ENCODE results near the gene PCNP. TPM values are rescaled to one million over a fixed set of nuclear protein-coding genes. Genes with fewer than 3 reads are reported as not detected.

PCNP gene
- total RNA-seq, 2 donors from 2014 or later: 59.2 to 92.9 TPM

DNA sequence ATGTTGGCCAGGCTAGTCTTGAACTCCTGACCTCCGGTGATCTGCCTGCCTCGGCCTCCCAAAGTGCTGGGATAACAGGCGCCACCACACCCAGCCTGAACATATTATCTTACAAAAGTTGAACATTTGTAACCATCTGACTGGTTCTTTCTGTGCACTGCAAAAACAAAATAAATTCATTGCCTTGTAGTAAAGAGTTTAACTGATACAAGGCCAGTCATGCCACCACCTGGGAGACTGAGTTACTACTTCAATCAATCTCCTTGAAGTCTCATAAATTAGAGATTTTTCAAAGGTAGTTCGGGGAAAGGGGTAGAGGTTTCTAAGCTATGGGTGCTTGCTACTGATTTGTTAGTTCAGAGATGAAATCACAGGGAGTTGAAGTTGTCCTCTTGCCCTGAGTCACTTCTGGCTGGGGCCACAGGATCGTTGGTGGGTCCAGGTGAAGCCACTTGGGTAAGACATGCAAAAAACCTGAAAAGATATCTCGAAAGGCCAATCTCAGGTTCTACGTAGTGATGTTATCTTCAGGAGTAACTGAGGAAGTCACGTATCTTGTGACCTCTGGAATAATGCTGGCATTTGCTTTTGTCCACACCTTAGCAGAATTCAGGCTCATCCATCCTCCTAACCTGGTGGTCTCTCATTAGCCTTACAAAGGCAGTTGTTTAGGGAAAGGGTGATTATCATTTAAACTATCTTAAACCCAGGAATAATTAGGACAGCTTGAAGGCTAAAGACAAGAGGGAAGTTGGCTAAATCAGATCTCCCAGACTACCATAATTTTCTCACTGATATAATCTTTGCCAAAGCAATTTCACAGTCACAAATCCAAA, 69.2 kb downstream of the PCNP start:
- intact Hi-C loops (cut with DNase I): no loop called here
- Histone ChIP-seq H3K4me1 (replicated peaks) (no peaks in the 10 kb centered on the region), H3K36me3 (no peaks in the 10 kb centered on the region), H3K4me3 (no peak overlapping the region), H3K27me3 (replicated peaks; ENCODE audit: insufficient read depth) (no peaks in the 10 kb centered on the region), H3K27ac (no peak overlapping the region), H3K9me3 (no peaks in the 10 kb centered on the region)
- DNase-seq (ENCODE audit: low spot score): no peak
- 91% methylated on average over 8 of the region's 8 CpGs for WGBS
- TF ChIP-seq, protein P1, sequence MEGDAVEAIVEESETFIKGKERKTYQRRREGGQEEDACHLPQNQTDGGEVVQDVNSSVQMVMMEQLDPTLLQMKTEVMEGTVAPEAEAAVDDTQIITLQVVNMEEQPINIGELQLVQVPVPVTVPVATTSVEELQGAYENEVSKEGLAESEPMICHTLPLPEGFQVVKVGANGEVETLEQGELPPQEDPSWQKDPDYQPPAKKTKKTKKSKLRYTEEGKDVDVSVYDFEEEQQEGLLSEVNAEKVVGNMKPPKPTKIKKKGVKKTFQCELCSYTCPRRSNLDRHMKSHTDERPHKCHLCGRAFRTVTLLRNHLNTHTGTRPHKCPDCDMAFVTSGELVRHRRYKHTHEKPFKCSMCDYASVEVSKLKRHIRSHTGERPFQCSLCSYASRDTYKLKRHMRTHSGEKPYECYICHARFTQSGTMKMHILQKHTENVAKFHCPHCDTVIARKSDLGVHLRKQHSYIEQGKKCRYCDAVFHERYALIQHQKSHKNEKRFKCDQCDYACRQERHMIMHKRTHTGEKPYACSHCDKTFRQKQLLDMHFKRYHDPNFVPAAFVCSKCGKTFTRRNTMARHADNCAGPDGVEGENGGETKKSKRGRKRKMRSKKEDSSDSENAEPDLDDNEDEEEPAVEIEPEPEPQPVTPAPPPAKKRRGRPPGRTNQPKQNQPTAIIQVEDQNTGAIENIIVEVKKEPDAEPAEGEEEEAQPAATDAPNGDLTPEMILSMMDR (IDR thresholded peaks at IDR 0.05): no peak
- TF ChIP-seq POLR2A (IDR thresholded peaks at IDR 0.05) (no peak), POLR2AphosphoS5 (IDR thresholded peaks at IDR 0.05) (no peak)

Small RNA genes lying within 50 kb of the gene (small RNA-seq; reads per million reads assigned to genes)
- gene RF00019: 0 reads per million in 2 donors
- 0 reads per million in 2 donors for gene RNU6-1256P

Other genes starting within 250 kb of the PCNP start
- 10 to 100 TPM; 16.4 to 22.7 TPM for gene SENP7, start 61.0 kb upstream of the PCNP start, total RNA-seq
- 10 to 100 TPM; 13.7 to 13.9 TPM for gene TRMT10C, start 12.3 kb upstream of the PCNP start, total RNA-seq
- gene ZBTB11, start 103.0 kb downstream of the PCNP start, total RNA-seq: 10 to 100 TPM; 20.5 to 21.2 TPM
- 1,000 to 10,000 TPM in 1 of 2 donors, 100 to 1,000 TPM in 1; 839 to 1,589 TPM for gene RPL24, start 112.5 kb downstream of the PCNP start, total RNA-seq
- gene CEP97, start 150.4 kb downstream of the PCNP start, total RNA-seq: 10 to 100 TPM in 1 of 2 donors, 1 to 10 TPM in 1; 5.5 to 14.7 TPM
- 10 to 100 TPM in 1 of 2 donors, 1 to 10 TPM in 1; 7.8 to 14.1 TPM for gene NXPE3, start 205.0 kb downstream of the PCNP start, total RNA-seq